AG04450 (cell line): ENCODE results near the gene C20orf173. TPM values are rescaled to one million over a fixed set of nuclear protein-coding genes. Genes with fewer than 3 reads are reported as not detected.

Experiments
- CTCF ChIA-PET: fragments of 300-600, 350-600 bp; formaldehyde crosslinking; extraction: SDS; loops from one replicate; lab custom pipeline; 2022; ENCODE audit warnings: antibody characterized with exemption, inconsistent platforms; lab: Charles Lee
- POLR2A ChIA-PET: fragments of 350-600 bp; formaldehyde crosslinking; extraction: SDS; loops from one replicate; lab custom pipeline; 2021; ENCODE audit warnings: antibody characterized with exemption, inconsistent platforms; lab: Yijun Ruan, JAX
- DNase-seq: peaks from one replicate; pipeline ENCODE4 v3.0.0-alpha.2; 2011; ENCODE audit warnings: low read depth, low spot score
- H3K27ac ChIP-seq: one replicate; pipeline ENCODE4 v1.5.1; 2012; ENCODE audit warnings: low read depth, low read length, control low read depth
- H3K27me3 ChIP-seq: one replicate; pipeline ENCODE4 v1.6.0; 2012; ENCODE audit warnings: low read length; ENCODE audit not compliant: control insufficient read depth, insufficient read depth
- H3K4me3 ChIP-seq: 2 replicates; pipeline ENCODE4 v1.5.1; 2011; ENCODE audit warnings: mild to moderate bottlenecking, low read depth, low read length, control low read depth
- H3K9me3 ChIP-seq: 2 replicates; pipeline ENCODE4 v1.5.1; 2012; ENCODE audit warnings: low read length; ENCODE audit not compliant: control insufficient read depth, insufficient read depth
- polyA plus RNA-seq: library from polyadenylated mRNA; depleted of rRNA; stranded (reverse); fragments of >200 nt; gene quantifications from 2 replicates; pipeline ENCODE4 v1.2.3, GENCODE V29; 2011
- TF ChIP-seq, protein P1 (sequence below): IDR thresholded peaks from 2 replicates; pipeline ENCODE4 v1.5.1; 2011; ENCODE audit warnings: low read depth, low read length, control low read depth, inconsistent platforms

C20orf173 gene
- polyA plus RNA-seq, 1 experiment: not detected

DNA sequence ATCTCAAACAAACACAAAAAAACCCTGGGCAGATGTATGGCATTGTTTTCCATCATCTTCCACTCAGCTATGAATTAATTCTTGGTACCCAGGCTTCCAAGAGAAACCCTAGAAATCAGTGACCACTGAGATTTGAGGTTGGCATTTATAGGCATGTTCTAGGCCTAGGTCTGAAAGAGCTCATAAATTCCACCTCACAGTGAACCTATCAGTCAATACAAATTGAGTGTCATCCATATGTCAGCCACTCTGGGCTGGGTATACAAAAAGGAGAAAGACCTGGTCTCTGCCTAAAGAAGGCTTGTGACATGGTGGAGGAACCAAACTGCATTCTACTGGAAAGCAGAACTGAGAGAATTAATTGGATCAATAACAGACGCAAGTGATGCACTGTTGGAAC lies 30.2 kb downstream of the C20orf173 start:
- DNase-seq: no peak
- ChIA-PET POLR2A (no interaction called here), CTCF (interaction anchor here (0.6 kb wide), 1 partner anchor 200 kb away, joined by 3 read pairs; the partner anchor contains the start of genes NFS1 and ROMO1)
- Histone ChIP-seq H3K9me3 (no peaks in the 10 kb centered on the region), H3K27ac (no peak overlapping the region), H3K4me3 (no peak overlapping the region), H3K27me3 (no peaks in the 10 kb centered on the region)
- TF ChIP-seq, protein P1, sequence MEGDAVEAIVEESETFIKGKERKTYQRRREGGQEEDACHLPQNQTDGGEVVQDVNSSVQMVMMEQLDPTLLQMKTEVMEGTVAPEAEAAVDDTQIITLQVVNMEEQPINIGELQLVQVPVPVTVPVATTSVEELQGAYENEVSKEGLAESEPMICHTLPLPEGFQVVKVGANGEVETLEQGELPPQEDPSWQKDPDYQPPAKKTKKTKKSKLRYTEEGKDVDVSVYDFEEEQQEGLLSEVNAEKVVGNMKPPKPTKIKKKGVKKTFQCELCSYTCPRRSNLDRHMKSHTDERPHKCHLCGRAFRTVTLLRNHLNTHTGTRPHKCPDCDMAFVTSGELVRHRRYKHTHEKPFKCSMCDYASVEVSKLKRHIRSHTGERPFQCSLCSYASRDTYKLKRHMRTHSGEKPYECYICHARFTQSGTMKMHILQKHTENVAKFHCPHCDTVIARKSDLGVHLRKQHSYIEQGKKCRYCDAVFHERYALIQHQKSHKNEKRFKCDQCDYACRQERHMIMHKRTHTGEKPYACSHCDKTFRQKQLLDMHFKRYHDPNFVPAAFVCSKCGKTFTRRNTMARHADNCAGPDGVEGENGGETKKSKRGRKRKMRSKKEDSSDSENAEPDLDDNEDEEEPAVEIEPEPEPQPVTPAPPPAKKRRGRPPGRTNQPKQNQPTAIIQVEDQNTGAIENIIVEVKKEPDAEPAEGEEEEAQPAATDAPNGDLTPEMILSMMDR: no peak

GRCh38 chr20:35497780-35498189 lies 31.7 kb downstream of the C20orf173 start:
- TF ChIP-seq, protein P1: no peak
- H3K4me3 ChIP-seq: no peak overlapping the region
- no peak overlapping the region for H3K27ac ChIP-seq
- ChIA-PET POLR2A (no interaction called here), CTCF (interaction anchor here (0.9 kb wide), 1 partner anchor 15 kb away, joined by 3 read pairs; no protein-coding TSS in a partner anchor)
- no peaks in the 10 kb centered on the region for H3K9me3 ChIP-seq
- no peak for DNase-seq
- H3K27me3 ChIP-seq: no peaks in the 10 kb centered on the region

DNA sequence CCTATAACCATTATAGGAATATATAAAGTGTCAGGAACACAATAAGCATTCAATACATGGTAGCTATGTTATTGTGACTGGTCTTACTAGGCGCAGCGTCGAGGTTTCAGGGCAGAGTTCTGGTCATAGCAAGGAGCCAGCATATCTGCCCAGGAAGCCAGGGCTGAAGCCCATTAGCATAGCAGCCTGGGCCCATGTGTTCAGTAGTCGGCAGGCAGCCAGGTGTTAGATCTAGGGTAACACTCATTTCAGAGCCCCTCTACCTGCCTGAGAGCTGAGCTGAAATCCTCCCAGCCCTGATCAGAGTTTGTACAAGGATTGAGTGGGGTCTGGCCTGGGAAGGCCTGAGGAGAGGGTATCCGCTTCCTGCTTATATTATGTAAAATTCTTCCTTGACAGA lies 32.1 kb downstream of the C20orf173 start:
- no peaks in the 10 kb centered on the region for H3K9me3 ChIP-seq
- ChIA-PET CTCF (no interaction called here), POLR2A (no interaction called here)
- no peak for DNase-seq
- no peaks in the 10 kb centered on the region for H3K27me3 ChIP-seq
- no peak overlapping the region for H3K27ac ChIP-seq
- TF ChIP-seq, protein P1: no peak
- H3K4me3 ChIP-seq: no peak overlapping the region

GRCh38 chr20:35496481-35496880 lies 33.0 kb downstream of the C20orf173 start:
- TF ChIP-seq, protein P1: no peak
- ChIA-PET CTCF (interaction anchor here (0.5 to 1.1 kb wide), 2 partner anchors 25 to 33 kb away, joined by 3 to 5 read pairs; no protein-coding TSS in a partner anchor), POLR2A (no interaction called here)
- DNase-seq: no peak
- Histone ChIP-seq H3K9me3 (no peaks in the 10 kb centered on the region), H3K4me3 (no peak overlapping the region), H3K27ac (no peak overlapping the region), H3K27me3 (no peaks in the 10 kb centered on the region)

- TF ChIP-seq, protein P1: no peak
- POLR2A ChIA-PET: no interaction called here
- no peak overlapping the region for H3K27ac ChIP-seq
- H3K4me3 ChIP-seq: no peak overlapping the region
- no peaks in the 10 kb centered on the region for H3K27me3 ChIP-seq
- no peak for DNase-seq
- H3K9me3 ChIP-seq: no peaks in the 10 kb centered on the region
- CTCF ChIA-PET: no interaction called here
These were observed 37.1 kb downstream of the C20orf173 start for GRCh38 chr20:35492352-35492751.
